ENCODE measurements around the gene HRH1. TPM values are rescaled to one million over a fixed set of nuclear protein-coding genes. Genes with fewer than 3 reads are reported as not detected.
A peak's percentile ranks its signal among the peaks of the same experiment; 100 is the strongest.
"Not testable (repeated sequence)": the region's sequence is repeated elsewhere in the genome, so short reads cannot be mapped to it uniquely, and the experiment has no call there.

HRH1 gene
- total and polyA plus RNA-seq, 2 donors, result 1.6 to 2.4 TPM

DNA sequence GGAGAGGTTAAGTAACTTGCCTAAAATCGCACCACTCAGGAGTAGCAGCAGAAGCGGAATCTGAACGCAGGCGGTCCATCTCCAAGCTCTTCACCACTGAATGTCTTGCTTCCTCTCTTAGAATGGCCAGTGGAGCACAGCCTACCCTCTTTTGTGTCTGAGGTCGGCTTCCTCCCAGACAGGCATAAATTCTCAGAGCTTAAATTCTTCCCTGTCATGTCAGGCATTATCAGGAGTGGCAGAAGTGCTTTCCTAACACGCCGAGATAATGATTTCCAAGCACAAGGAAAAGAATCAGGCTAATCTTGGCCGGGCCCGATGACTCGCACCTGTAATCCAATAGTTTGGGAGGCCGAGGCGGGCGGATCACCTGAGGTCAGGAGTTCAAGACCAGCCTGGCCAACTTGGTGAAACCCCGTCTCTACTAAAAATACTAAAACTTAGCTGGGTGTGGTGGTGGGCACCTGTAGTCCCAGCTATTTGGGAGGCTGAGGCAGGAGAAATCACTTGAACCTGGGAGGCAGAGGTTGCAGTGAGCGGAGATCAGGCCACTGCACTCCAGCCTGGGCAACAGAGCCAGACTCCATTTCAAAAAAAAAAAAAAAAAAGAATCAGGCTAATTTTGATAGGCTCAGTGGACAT, 30.2 kb downstream of the HRH1 start:
- not testable (repeated sequence) for H3K36me3 ChIP-seq (ENCODE audit: control insufficient read depth in 2 of 2, insufficient read depth in 2 of 2, low read length in 1 of 2); H3K4me3 ChIP-seq (ENCODE audit: low read length in 2 of 2); H3K4me1 ChIP-seq (ENCODE audit: control insufficient read depth in 2 of 2, insufficient read depth in 2 of 2, low read length in 2 of 2); H3K27ac ChIP-seq (ENCODE audit: low read depth in 1 of 2, low read length in 1 of 2); DNase-seq (ENCODE audit: low read depth in 6 of 9, low spot score in 9 of 9); H3K9me3 ChIP-seq (ENCODE audit: control insufficient read depth in 2 of 2, insufficient read depth in 1 of 2, low read length in 1 of 2)
- peaks cover 0 to 23% of the 10 kb centered on the region in 2 donors for H3K27me3 ChIP-seq (ENCODE audit: control insufficient read depth in 2 of 2, insufficient read depth in 1 of 2, low read length in 1 of 2)
- WGBS, result 88% methylated on average over 15 of the region's 15 CpGs

DNA sequence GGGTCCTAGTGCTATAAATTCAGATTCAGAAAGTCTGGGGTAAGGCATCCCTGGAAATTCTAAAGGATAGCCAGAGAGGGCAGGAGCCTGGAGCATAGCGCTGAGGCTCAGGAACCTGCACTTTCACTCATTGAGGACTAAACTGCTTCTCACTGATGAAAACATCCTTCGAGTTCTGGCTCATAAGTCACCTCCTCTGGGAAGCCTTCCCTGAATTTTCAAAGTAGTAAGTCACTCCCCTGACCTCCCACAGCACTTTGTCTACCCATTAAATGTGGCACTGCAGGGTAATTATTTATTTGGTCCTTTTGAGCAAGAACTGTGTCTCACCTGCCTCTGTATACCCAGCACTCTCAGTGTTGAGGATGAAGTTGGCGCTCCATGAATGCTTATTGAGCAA, 30.9 kb downstream of the HRH1 start:
- no peak overlapping the region for H3K27ac ChIP-seq (ENCODE audit: low read depth in 1 of 2, low read length in 1 of 2)
- peaks cover 0 to 23% of the 10 kb centered on the region in 2 donors for H3K27me3 ChIP-seq (ENCODE audit: control insufficient read depth in 2 of 2, insufficient read depth in 1 of 2, low read length in 1 of 2)
- no peak overlapping the region for H3K4me3 ChIP-seq (ENCODE audit: low read length in 2 of 2)
- 97% methylated on average over 3 of the region's 3 CpGs for WGBS
- no peaks in the 10 kb centered on the region for H3K9me3 ChIP-seq (ENCODE audit: control insufficient read depth in 2 of 2, insufficient read depth in 1 of 2, low read length in 1 of 2)
- no peaks in the 10 kb centered on the region for H3K4me1 ChIP-seq (ENCODE audit: control insufficient read depth in 2 of 2, insufficient read depth in 2 of 2, low read length in 2 of 2)
- no peaks in the 10 kb centered on the region for H3K36me3 ChIP-seq (ENCODE audit: control insufficient read depth in 2 of 2, insufficient read depth in 2 of 2, low read length in 1 of 2)
- DNase-seq (ENCODE audit: low read depth in 6 of 9, low spot score in 9 of 9), result no peak

DNA sequence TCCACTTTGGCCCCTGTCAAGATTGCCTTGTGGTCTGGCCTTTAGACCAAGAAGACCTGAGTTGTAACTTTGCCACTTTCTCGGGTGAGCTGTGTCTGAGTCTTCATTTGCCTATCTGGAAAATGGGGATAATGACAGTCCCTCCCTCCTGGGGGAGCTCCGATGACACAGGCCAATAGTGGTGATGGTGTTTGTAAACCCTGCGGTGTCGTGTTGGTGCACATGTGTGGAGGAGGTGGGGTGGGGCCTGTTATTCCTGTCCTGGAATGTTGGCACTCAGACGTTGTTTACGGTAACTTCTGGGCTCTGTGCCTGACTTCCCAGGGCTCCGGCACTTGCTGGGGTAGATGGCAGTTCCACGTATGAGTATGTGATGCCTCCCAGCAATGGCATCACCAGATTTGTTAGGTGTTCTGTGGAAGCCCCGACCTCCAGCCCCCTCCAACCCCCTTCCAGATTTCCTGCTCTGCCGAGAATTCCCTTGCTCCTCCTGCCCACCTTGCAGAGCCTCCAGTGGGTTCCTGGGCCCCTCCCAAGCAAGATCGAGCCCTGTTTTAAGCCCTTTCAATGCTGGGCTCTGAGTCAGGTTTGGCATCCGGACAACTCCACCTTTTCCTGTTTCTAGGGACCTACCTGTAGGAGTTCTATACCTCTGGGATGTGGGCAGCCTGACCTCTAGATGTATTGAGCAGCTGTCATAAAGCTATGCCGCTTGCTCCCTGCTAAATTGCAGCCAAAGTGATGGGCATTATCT, 31.4 kb downstream of the HRH1 start:
- 80% methylated on average over 13 of the region's 13 CpGs for WGBS
- H3K4me3 ChIP-seq (ENCODE audit: low read length in 2 of 2), result no peak overlapping the region
- H3K4me1 ChIP-seq (ENCODE audit: control insufficient read depth in 2 of 2, insufficient read depth in 2 of 2, low read length in 2 of 2), result no peaks in the 10 kb centered on the region
- H3K27ac ChIP-seq (ENCODE audit: low read depth in 1 of 2, low read length in 1 of 2), result no peak overlapping the region
- H3K9me3 ChIP-seq (ENCODE audit: control insufficient read depth in 2 of 2, insufficient read depth in 1 of 2, low read length in 1 of 2), result no peaks in the 10 kb centered on the region
- H3K36me3 ChIP-seq (ENCODE audit: control insufficient read depth in 2 of 2, insufficient read depth in 2 of 2, low read length in 1 of 2), result no peaks in the 10 kb centered on the region
- peaks cover 0 to 24% of the 10 kb centered on the region in 2 donors for H3K27me3 ChIP-seq (ENCODE audit: control insufficient read depth in 2 of 2, insufficient read depth in 1 of 2, low read length in 1 of 2)
- no peak for DNase-seq (ENCODE audit: low read depth in 6 of 9, low spot score in 9 of 9)

DNA sequence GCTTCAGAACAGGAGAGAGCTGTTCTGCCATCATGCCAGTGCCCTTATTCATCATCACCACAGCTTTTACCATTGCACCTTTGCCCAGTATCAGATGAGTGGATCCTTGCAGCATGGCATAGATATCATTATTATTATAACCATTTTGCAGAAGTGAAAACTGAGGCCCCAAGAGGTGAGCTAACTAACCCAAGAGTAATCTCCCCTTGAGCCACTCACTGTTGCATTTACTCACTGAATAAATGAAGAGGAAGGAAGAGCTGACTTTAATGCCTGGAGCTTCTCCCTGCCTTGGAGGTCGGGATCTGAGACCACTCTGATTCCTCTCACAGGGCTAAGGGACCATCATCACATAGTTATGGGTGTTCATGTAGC, 32.0 kb downstream of the HRH1 start:
- 84% methylated on average over 1 of the region's 1 CpG for whole genome bisulfite sequencing
- H3K4me1 ChIP-seq (ENCODE audit: control insufficient read depth in 2 of 2, insufficient read depth in 2 of 2, low read length in 2 of 2), result no peaks in the 10 kb centered on the region
- no peaks in the 10 kb centered on the region for H3K36me3 ChIP-seq (ENCODE audit: control insufficient read depth in 2 of 2, insufficient read depth in 2 of 2, low read length in 1 of 2)
- H3K4me3 ChIP-seq (ENCODE audit: low read length in 2 of 2), result no peak overlapping the region
- no peaks in the 10 kb centered on the region for H3K9me3 ChIP-seq (ENCODE audit: control insufficient read depth in 2 of 2, insufficient read depth in 1 of 2, low read length in 1 of 2)
- no peak for DNase-seq (ENCODE audit: low read depth in 6 of 9, low spot score in 9 of 9)
- no peak overlapping the region for H3K27ac ChIP-seq (ENCODE audit: low read depth in 1 of 2, low read length in 1 of 2)
- H3K27me3 ChIP-seq (ENCODE audit: control insufficient read depth in 2 of 2, insufficient read depth in 1 of 2, low read length in 1 of 2), result peaks cover 0 to 25% of the 10 kb centered on the region in 2 donors

DNA sequence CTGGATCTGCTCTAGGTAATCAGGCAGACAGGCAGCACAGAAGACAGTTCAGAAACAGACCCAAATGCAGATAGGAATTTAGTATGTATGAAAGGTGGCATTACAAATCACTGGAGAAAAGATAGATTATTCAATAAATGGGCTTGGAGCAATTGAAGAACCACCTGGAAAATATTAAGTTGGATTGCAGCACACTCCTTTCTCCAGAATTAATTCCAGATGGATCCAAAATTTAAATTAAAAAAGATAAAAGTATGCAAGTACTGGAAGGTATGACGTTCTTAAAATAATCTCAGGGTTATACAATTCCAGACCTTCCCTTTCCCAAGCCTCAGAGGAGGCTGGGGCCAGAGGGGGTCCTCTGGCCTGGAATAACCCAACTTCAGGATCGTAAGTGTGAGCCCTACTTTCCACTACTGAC, 32.5 kb downstream of the HRH1 start:
- no peaks in the 10 kb centered on the region for H3K36me3 ChIP-seq (ENCODE audit: control insufficient read depth in 2 of 2, insufficient read depth in 2 of 2, low read length in 1 of 2)
- no peak overlapping the region for H3K4me3 ChIP-seq (ENCODE audit: low read length in 2 of 2)
- DNase-seq (ENCODE audit: low read depth in 6 of 9, low spot score in 9 of 9), result no peak
- H3K27me3 ChIP-seq (ENCODE audit: control insufficient read depth in 2 of 2, insufficient read depth in 1 of 2, low read length in 1 of 2), result peaks cover 0 to 25% of the 10 kb centered on the region in 2 donors
- H3K9me3 ChIP-seq (ENCODE audit: control insufficient read depth in 2 of 2, insufficient read depth in 1 of 2, low read length in 1 of 2), result no peaks in the 10 kb centered on the region
- no peak overlapping the region for H3K27ac ChIP-seq (ENCODE audit: low read depth in 1 of 2, low read length in 1 of 2)
- WGBS, result 85% methylated on average over 2 of the region's 2 CpGs
- no peaks in the 10 kb centered on the region for H3K4me1 ChIP-seq (ENCODE audit: control insufficient read depth in 2 of 2, insufficient read depth in 2 of 2, low read length in 2 of 2)

DNA sequence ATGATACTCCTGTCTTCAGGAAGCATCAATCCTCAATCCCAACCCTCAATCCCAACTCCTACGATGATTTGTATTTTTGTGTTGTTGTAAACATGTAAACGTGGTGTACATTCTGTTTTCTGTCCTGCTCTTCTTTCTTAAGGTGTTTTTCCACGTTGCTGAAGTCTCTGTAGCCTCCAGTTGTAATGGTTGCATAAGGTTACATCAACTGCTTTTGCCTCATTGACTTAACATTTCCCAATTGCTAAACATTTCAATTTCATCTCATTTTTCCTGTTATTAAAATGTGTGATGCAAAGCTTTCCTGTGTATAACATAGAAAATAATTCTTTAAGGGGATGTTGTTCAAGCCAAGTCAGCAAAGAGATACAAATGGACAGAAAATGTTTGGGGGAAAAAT, 33.4 kb downstream of the HRH1 start:
- Histone ChIP-seq H3K4me3 (ENCODE audit: low read length in 2 of 2) (no peak overlapping the region), H3K4me1 (ENCODE audit: control insufficient read depth in 2 of 2, insufficient read depth in 2 of 2, low read length in 2 of 2) (no peaks in the 10 kb centered on the region), H3K36me3 (ENCODE audit: control insufficient read depth in 2 of 2, insufficient read depth in 2 of 2, low read length in 1 of 2) (no peaks in the 10 kb centered on the region), H3K27me3 (ENCODE audit: control insufficient read depth in 2 of 2, insufficient read depth in 1 of 2, low read length in 1 of 2) (peaks cover 0 to 25% of the 10 kb centered on the region in 2 donors), H3K9me3 (ENCODE audit: control insufficient read depth in 2 of 2, insufficient read depth in 1 of 2, low read length in 1 of 2) (no peaks in the 10 kb centered on the region), H3K27ac (ENCODE audit: low read depth in 1 of 2, low read length in 1 of 2) (no peak overlapping the region)
- DNase-seq (ENCODE audit: low read depth in 6 of 9, low spot score in 9 of 9), result no peak
- WGBS, result 78% methylated on average over 3 of the region's 3 CpGs

DNA sequence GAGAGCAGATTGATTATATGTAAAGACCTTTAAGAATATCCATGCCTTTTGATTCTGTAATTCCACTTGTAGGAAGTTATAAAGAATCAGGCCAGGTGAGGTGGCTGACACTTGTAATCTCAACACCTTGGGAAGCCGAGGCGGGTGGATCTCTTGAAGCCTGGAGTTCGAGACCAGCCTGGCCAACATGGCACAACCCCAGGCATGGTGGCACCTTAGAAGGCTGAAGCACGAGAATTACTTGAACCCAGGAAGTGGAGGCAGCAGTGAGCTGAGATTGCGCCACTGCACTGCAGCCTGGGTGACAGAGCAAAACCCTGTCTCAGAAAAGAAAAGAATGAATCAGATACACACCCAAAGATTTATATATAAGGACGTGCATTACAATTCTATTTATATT, 33.9 kb downstream of the HRH1 start:
- H3K27ac ChIP-seq (ENCODE audit: low read depth in 1 of 2, low read length in 1 of 2), result no peak overlapping the region
- H3K4me1 ChIP-seq (ENCODE audit: control insufficient read depth in 2 of 2, insufficient read depth in 2 of 2, low read length in 2 of 2), result no peaks in the 10 kb centered on the region

DNA sequence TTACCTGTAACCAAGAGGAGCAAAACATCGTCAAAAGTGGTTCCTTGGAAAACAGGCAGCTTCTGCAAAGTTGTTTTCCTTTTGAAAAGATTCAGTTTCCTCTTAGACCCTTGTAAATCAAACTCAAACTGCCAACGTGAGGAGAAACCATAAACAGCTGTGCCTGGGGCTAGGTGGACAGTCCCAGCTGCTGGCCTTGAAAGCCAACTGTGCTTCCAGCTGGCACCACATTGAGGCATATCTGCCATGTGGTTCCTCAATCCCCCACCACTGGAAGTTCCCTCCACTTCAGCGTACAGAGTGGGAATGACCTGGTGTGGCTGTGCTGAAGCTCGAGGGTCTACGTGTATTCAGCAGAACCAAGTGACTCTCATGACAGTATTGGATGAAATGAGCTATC, 40.9 kb downstream of the HRH1 start:
- no peak for DNase-seq (ENCODE audit: low read depth in 6 of 9, low spot score in 9 of 9)
- Histone ChIP-seq H3K36me3 (ENCODE audit: control insufficient read depth in 2 of 2, insufficient read depth in 2 of 2, low read length in 1 of 2) (no peaks in the 10 kb centered on the region), H3K4me1 (ENCODE audit: control insufficient read depth in 2 of 2, insufficient read depth in 2 of 2, low read length in 2 of 2) (peaks cover 0 to 4% of the 10 kb centered on the region in 2 donors), H3K27me3 (ENCODE audit: control insufficient read depth in 2 of 2, insufficient read depth in 1 of 2, low read length in 1 of 2) (peaks cover 0 to 4% of the 10 kb centered on the region in 2 donors), H3K4me3 (ENCODE audit: low read length in 2 of 2) (no peak overlapping the region), H3K9me3 (ENCODE audit: control insufficient read depth in 2 of 2, insufficient read depth in 1 of 2, low read length in 1 of 2) (no peaks in the 10 kb centered on the region), H3K27ac (ENCODE audit: low read depth in 1 of 2, low read length in 1 of 2) (no peak overlapping the region)
- 13% methylated on average over 5 of the region's 5 CpGs for WGBS

More for the DNA sequence above, 33.9 kb downstream of the HRH1 start:
- Histone ChIP-seq H3K36me3 (ENCODE audit: control insufficient read depth in 2 of 2, insufficient read depth in 2 of 2, low read length in 1 of 2) (no peaks in the 10 kb centered on the region), H3K9me3 (ENCODE audit: control insufficient read depth in 2 of 2, insufficient read depth in 1 of 2, low read length in 1 of 2) (no peaks in the 10 kb centered on the region), H3K27me3 (ENCODE audit: control insufficient read depth in 2 of 2, insufficient read depth in 1 of 2, low read length in 1 of 2) (peaks cover 0 to 21% of the 10 kb centered on the region in 2 donors), H3K4me3 (ENCODE audit: low read length in 2 of 2) (no peak overlapping the region)
- 95% methylated on average over 6 of the region's 6 CpGs for WGBS
- DNase-seq (ENCODE audit: low read depth in 6 of 9, low spot score in 9 of 9), result no peak

DNA sequence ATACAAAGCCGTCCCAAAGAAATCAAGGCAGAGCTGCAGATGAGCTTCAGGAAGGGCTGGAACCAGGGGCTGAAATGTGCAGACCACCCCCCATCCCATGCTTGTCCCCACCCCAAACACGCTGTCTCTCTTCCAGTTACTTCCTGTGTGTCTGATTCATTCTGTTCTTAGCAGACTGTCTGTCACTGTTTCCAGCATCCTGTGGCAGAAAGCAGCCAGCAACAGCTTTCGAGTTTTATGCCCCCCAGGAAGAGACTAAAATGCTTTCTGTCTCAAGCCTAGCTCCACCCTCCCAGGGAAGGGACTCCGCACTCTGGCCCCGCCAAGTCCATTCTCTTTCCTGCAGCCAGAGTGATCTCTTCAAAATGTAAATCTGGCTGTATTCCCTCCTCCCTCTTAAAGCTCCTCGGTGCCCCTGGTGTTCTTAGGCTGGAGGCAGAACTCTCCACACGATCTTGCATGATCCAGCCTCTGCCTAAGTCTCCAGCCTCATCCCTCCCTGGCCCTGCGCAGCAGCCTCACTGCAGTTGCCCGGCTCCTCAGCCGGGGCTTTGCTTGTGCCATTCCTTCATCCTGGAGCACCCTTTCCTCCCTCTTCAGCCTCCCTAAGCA, 41.5 kb downstream of the HRH1 start:
- 47% methylated on average over 10 of the region's 10 CpGs for whole genome bisulfite sequencing
- no peak overlapping the region for H3K27ac ChIP-seq (ENCODE audit: low read depth in 1 of 2, low read length in 1 of 2)
- peak in 1 of 9 donors; percentile 10 for DNase-seq (ENCODE audit: low read depth in 6 of 9, low spot score in 9 of 9)

More for the DNA sequence above, 41.5 kb downstream of the HRH1 start:
- H3K27me3 ChIP-seq (ENCODE audit: control insufficient read depth in 2 of 2, insufficient read depth in 1 of 2, low read length in 1 of 2), result peaks cover 0 to 2% of the 10 kb centered on the region in 2 donors
- no peak overlapping the region for H3K4me3 ChIP-seq (ENCODE audit: low read length in 2 of 2)
- no peaks in the 10 kb centered on the region for H3K36me3 ChIP-seq (ENCODE audit: control insufficient read depth in 2 of 2, insufficient read depth in 2 of 2, low read length in 1 of 2)
- H3K9me3 ChIP-seq (ENCODE audit: control insufficient read depth in 2 of 2, insufficient read depth in 1 of 2, low read length in 1 of 2), result no peaks in the 10 kb centered on the region
- peaks cover 0 to 4% of the 10 kb centered on the region in 2 donors for H3K4me1 ChIP-seq (ENCODE audit: control insufficient read depth in 2 of 2, insufficient read depth in 2 of 2, low read length in 2 of 2)

All from thymus (tissue), 11 donors.